Kasumi-1 (cell line): ENCODE data around the gene CSF1R.

Experiments
- DNase-seq, 2 experiments: peaks; one replicate each; lab custom pipeline; 2025; lab: John Stamatoyannopoulos, UW

The CSF1R gene

GRCh38 chr5:150069672-150070627 lies 16.4 kb downstream of the CSF1R start:
- no peak for DNase-seq

- no peak for DNase-seq
These were observed 17.3 kb downstream of the CSF1R start for GRCh38 chr5:150068961-150069645.

- DNase-seq, result no peak
These were observed 17.9 kb downstream of the CSF1R start for GRCh38 chr5:150068472-150068871.

GRCh38 chr5:150068071-150068470 lies 18.3 kb downstream of the CSF1R start:
- no peak for DNase-seq

GRCh38 chr5:150067405-150067960 lies 18.9 kb downstream of the CSF1R start:
- no peak for DNase-seq

- peak; percentile 61 to 70 for DNase-seq
These were observed 19.4 kb downstream of the CSF1R start for GRCh38 chr5:150066901-150067396.

GRCh38 chr5:150066436-150066835 lies 19.9 kb downstream of the CSF1R start:
- no peak for DNase-seq

GRCh38 chr5:150065886-150066285 lies 20.5 kb downstream of the CSF1R start:
- peak; percentile 16 to 41 for DNase-seq

GRCh38 chr5:150065346-150065745 lies 21.0 kb downstream of the CSF1R start:
- no peak for DNase-seq

GRCh38 chr5:150064681-150065220 lies 21.6 kb downstream of the CSF1R start:
- no peak for DNase-seq

GRCh38 chr5:150063638-150064037 lies 22.7 kb downstream of the CSF1R start:
- no peak for DNase-seq

GRCh38 chr5:150062216-150062922 lies 24.0 kb downstream of the CSF1R start:
- no peak for DNase-seq

- DNase-seq, result no peak
These were observed 24.8 kb downstream of the CSF1R start for GRCh38 chr5:150061538-150061995.

GRCh38 chr5:150060471-150060870 lies 25.9 kb downstream of the CSF1R start:
- DNase-seq, result no peak

GRCh38 chr5:150059623-150060022 lies 26.7 kb downstream of the CSF1R start:
- no peak for DNase-seq

- peak; percentile 90 to 95 for DNase-seq
These were observed 27.8 kb downstream of the CSF1R start for GRCh38 chr5:150058480-150059126.

GRCh38 chr5:150057996-150058395 lies 28.4 kb downstream of the CSF1R start:
- no peak for DNase-seq

- DNase-seq, result no peak
These were observed 28.8 kb downstream of the CSF1R start for GRCh38 chr5:150057511-150057910.

GRCh38 chr5:150057052-150057451 lies 29.3 kb downstream of the CSF1R start:
- DNase-seq, result no peak

- no peak for DNase-seq
These were observed 30.3 kb downstream of the CSF1R start for GRCh38 chr5:150056075-150056443.
